Tibial nerve (tissue), 4 donors: ENCODE measurements around the gene PRLH. TPM values are rescaled to one million over a fixed set of nuclear protein-coding genes. Genes with fewer than 3 reads are reported as not detected.

ENCODE experiments used
- DNase-seq, 2 donors: peaks; one replicate each; pipeline ENCODE4 v3.0.0-alpha.2; 2019; ENCODE audit warnings: low spot score in 2 of 2
- H3K27ac ChIP-seq, 4 donors: fragments of 200-600 bp; sonication (generic) in 3 of 4; one replicate each; pipeline ENCODE4 v1.5.1; 2017 to 2019; ENCODE audit warnings: mild to moderate bottlenecking in 1 of 4
- H3K27me3 ChIP-seq, 2 donors: fragments of 200-600 bp; sonication (generic) in 1 of 2; one replicate each; pipeline versions ENCODE4 v1.5.1 to v1.6.0; 2017 to 2019
- H3K36me3 ChIP-seq, 3 donors: fragments of 200-600 bp; sonication (generic); one replicate each; pipeline ENCODE4 v1.5.1; 2018 to 2019
- H3K4me1 ChIP-seq, 4 donors: fragments of 200-600 bp; sonication (generic) in 3 of 4; one replicate each; pipeline ENCODE4 v1.5.1; 2017 to 2019
- H3K4me3 ChIP-seq, 4 donors: fragments of 200-600 bp; sonication (generic) in 3 of 4; one replicate each; pipeline ENCODE4 v1.5.1; 2017 to 2019; ENCODE audit warnings: mild to moderate bottlenecking in 1 of 4, moderate library complexity in 1 of 4
- H3K9me3 ChIP-seq, 4 donors: fragments of 200-600 bp; sonication (generic) in 3 of 4; one replicate each; pipeline ENCODE4 v1.5.1; 2017 to 2019
- EP300 ChIP-seq, 2 donors: sonication (generic); formaldehyde crosslinking; IDR thresholded peaks; one replicate each; pipeline ENCODE4 v1.6.1; 2017; ENCODE audit warnings: antibody characterized with exemption in 2 of 2, mild to moderate bottlenecking in 1 of 2
- POLR2A ChIP-seq, 2 donors: fragments of 450-650 bp; IDR thresholded peaks; one replicate each; pipeline ENCODE4 v1.6.1; 2017; ENCODE audit warnings: antibody characterized with exemption in 2 of 2, mild to moderate bottlenecking in 2 of 2, moderate library complexity in 2 of 2
- WGBS, 2 donors: methylation state at CpG; one replicate each; pipeline ENCODE4 v1.1.5; 2018; 5-methylcytosine and 5-hydroxymethylcytosine counted together
- total RNA-seq, 4 donors: library from RNA; depleted of rRNA; stranded (reverse); fragments of >200 nt; gene quantifications; one replicate each; pipeline ENCODE4 v1.1.0, GENCODE V29; 2016
- TF ChIP-seq, protein P1 (sequence below), 5 experiments: fragments of 200-600 bp in 3 of 5; fragments of 450-650 bp in 2 of 5; sonication (generic) in 3 of 5; IDR thresholded peaks; one replicate each; pipeline ENCODE4 v1.5.1; 2016 to 2019; ENCODE audit warnings: antibody characterized with exemption in 5 of 5, mild to moderate bottlenecking in 3 of 5, moderate library complexity in 2 of 5

Gene PRLH
- total RNA-seq, 4 donors from 2014 or later, result not detected

DNA sequence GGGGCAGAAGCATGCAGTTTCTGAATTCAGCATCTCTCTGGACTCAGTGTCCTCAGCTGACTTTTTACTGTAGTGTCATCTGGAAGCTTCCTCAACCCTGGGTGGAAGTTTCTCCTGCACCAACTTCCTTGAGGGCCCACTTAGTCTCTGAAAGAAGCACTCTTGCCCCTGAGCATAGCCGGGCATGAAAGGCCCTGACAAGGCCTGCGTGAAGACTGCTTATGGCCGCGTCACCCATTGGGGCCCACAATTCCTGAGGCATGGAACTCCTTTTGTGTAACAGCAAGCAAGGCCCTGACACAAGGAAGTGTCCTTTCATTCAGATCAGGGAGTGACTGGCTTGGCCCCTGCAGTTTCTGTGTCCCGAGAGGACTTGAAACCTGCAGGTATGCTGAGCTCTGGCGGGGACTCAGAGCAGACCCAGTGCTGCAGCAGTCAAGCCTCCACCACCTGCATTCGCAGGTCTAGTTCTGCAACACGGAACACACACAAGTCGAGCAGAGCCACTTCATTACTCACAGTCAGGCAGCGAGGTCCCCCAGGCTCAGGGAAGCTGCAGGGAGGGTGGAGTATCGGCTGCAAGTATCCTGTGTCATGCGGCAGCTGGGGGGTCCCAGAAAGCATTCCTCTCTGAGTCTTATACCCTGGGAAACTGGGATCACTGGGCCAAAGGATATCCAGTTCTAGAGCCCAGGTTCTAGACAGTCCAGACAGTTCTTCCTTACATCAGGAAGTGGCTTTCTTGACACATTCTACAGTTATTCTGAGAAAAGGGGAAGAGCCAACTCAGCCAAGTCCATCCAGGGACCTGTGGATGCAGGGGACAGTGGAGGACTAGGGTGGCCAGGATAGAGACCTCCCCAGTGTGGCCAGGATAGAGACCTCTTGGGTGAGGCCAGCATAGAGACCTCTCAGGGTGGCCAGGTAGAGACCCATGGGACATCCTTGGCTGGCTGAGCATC lies 35.6 kb upstream of the PRLH start:
- Histone ChIP-seq H3K27me3 (no peaks in the 10 kb centered on the region), H3K4me1 (no peaks in the 10 kb centered on the region), H3K27ac (no peak overlapping the region), H3K9me3 (no peaks in the 10 kb centered on the region), H3K36me3 (peaks cover 0 to 8% (median 0%) of the 10 kb centered on the region in 3 donors), H3K4me3 (no peak overlapping the region)
- TF ChIP-seq POLR2A (IDR thresholded peaks at IDR 0.05) (no peak), EP300 (IDR thresholded peaks at IDR 0.05) (no peak)
- TF ChIP-seq, protein P1, sequence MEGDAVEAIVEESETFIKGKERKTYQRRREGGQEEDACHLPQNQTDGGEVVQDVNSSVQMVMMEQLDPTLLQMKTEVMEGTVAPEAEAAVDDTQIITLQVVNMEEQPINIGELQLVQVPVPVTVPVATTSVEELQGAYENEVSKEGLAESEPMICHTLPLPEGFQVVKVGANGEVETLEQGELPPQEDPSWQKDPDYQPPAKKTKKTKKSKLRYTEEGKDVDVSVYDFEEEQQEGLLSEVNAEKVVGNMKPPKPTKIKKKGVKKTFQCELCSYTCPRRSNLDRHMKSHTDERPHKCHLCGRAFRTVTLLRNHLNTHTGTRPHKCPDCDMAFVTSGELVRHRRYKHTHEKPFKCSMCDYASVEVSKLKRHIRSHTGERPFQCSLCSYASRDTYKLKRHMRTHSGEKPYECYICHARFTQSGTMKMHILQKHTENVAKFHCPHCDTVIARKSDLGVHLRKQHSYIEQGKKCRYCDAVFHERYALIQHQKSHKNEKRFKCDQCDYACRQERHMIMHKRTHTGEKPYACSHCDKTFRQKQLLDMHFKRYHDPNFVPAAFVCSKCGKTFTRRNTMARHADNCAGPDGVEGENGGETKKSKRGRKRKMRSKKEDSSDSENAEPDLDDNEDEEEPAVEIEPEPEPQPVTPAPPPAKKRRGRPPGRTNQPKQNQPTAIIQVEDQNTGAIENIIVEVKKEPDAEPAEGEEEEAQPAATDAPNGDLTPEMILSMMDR (IDR thresholded peaks at IDR 0.05), result no peak
- 84 to 91% methylated on average over 12 of the region's 12 CpGs for WGBS, 2 donors
- no peak for DNase-seq

DNA sequence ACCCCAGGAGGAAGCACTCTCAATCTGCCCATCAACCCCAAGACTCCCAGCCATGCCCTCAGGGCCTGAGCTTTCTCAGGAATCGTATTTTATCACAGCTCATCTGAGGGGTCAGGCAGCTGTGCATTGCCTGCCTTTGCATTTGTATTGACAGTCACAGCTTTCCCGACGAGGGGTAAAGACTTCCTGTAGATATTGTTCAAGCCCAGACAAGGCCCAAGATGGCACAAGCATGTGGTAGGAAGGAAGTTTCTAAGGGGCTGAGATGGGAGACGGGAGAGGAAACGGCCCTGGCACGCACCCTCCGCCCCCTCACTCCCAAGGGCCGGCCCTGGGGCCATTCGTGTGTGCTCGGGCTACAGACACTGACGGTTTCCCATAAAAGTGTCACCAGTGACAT lies 34.2 kb upstream of the PRLH start:
- H3K9me3 ChIP-seq, result no peaks in the 10 kb centered on the region
- H3K4me3 ChIP-seq, result no peak overlapping the region
- 45 to 47% methylated on average over 10 to 11 of the region's 11 CpGs for WGBS, 2 donors
- TF ChIP-seq EP300 (IDR thresholded peaks at IDR 0.05), result no peak
- no peak for TF ChIP-seq POLR2A (IDR thresholded peaks at IDR 0.05)
- TF ChIP-seq, protein P1 (IDR thresholded peaks at IDR 0.05), result no peak
- H3K4me1 ChIP-seq, result no peaks in the 10 kb centered on the region
- no peaks in the 10 kb centered on the region for H3K27me3 ChIP-seq
- H3K36me3 ChIP-seq, result peaks cover 0 to 5% (median 0%) of the 10 kb centered on the region in 3 donors
- H3K27ac ChIP-seq, result no peak overlapping the region
- DNase-seq, result no peak

DNA sequence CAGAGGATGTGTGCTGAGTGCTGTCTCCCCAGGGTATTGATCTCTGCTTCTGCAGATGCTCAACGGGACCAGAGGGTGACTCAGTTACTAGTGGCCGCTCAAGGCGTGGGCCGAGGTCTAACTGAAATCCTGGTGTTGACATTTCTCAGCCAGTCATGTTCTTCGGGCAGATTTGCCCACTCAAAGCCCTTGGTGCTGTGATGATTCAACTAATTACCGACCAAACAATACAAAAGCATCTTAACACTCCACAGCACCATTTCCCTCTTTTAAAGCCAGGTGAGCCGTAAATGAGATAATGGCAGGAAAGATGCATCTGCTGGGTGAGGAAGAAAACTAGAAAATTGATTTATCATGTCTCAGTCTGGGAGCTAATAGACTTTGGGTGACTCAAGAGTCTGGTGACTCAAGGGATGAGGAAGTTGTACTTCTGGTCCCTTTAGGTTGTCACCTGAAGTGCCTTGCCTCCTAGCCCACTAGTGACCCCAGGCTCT lies 32.7 kb upstream of the PRLH start:
- Histone ChIP-seq H3K27ac (no peak overlapping the region), H3K9me3 (no peaks in the 10 kb centered on the region), H3K36me3 (peaks cover 0 to 5% (median 0%) of the 10 kb centered on the region in 3 donors), H3K27me3 (no peaks in the 10 kb centered on the region), H3K4me3 (no peak overlapping the region), H3K4me1 (peaks cover 0 to 5% (median 0%) of the 10 kb centered on the region in 4 donors)
- 82 to 91% methylated on average over 7 of the region's 7 CpGs for WGBS, 2 donors
- TF ChIP-seq POLR2A (IDR thresholded peaks at IDR 0.05), result no peak
- TF ChIP-seq, protein P1 (IDR thresholded peaks at IDR 0.05), result no peak
- TF ChIP-seq EP300 (IDR thresholded peaks at IDR 0.05), result no peak
- no peak for DNase-seq

DNA sequence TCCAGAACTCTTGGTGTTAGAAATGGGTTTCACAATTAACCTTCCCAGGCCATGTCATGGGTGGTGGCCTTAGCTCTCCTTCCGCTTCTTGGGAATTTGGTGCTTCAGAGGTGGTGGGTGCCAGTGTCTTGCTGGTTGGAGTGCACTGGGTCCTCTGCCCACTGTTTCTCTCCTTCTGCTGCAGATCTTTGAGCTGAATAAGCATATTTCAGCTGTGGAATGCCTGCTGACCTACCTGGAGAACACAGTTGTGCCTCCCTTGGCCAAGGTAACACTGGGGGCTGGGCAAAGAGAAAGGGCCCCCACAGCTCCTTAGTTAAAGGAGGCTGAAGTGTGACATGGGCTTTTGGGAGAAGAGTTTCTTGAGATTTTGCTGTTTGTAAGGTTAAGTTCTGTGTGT lies 32.0 kb upstream of the PRLH start:
- H3K9me3 ChIP-seq, result no peaks in the 10 kb centered on the region
- no peaks in the 10 kb centered on the region for H3K27me3 ChIP-seq
- DNase-seq, result no peak
- H3K4me3 ChIP-seq, result no peak overlapping the region
- TF ChIP-seq POLR2A (IDR thresholded peaks at IDR 0.05), result no peak
- TF ChIP-seq EP300 (IDR thresholded peaks at IDR 0.05), result no peak
- TF ChIP-seq, protein P1 (IDR thresholded peaks at IDR 0.05), result no peak
- 91 to 93% methylated on average over 1 of the region's 1 CpG for WGBS, 2 donors
- peaks cover 0 to 5% (median 0%) of the 10 kb centered on the region in 3 donors for H3K36me3 ChIP-seq
- peaks cover 0 to 12% (median 0%) of the 10 kb centered on the region in 4 donors for H3K4me1 ChIP-seq
- no peak overlapping the region for H3K27ac ChIP-seq
